ENCODE results near the gene LRGUK. TPM values are rescaled to one million over a fixed set of nuclear protein-coding genes. Genes with fewer than 3 reads are reported as not detected.

The LRGUK gene
- total and polyA plus RNA-seq, 12 donors = 0.15 to 0.47 (median 0.22) TPM; not detected in 5

DNA sequence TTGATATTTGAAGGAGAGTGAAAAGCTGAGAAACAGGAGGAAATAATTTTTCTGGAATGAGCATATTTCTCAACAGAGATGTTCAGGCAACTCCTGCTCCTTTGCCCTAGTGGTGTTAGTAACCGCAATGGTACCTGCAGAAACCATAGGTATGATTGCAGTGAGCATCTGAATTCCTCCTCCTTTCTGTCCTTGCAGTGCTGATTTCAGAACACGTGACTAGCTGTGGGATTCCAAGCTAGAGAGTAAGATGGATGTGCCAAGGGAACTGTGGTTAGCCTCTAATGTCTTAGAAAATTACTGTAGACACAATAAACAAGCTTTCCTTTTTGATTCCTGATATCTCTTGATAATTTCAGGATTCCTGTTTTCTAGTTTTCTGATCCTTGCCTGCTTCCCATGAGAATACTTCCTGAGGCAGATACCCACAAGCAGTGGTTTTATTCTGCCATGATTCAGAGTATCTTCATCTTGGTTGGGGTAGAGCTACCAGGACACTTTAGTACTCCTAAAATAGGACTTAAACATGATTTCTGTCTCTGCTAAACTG, 27.5 kb downstream of the LRGUK start:
- H3K4me3 ChIP-seq = no peak overlapping the region
- H3K27ac ChIP-seq = no peak overlapping the region
- H3K27me3 ChIP-seq = no peaks in the 10 kb centered on the region
- no peaks in the 10 kb centered on the region for H3K4me1 ChIP-seq
- DNase-seq (no peak), ATAC-seq (no peak)
- H3K36me3 ChIP-seq = no peaks in the 10 kb centered on the region
- intact Hi-C loops (cut with DNase I) = no loop called here
- peaks cover 0 to 18% (median 0%) of the 10 kb centered on the region in 11 donors for H3K9me3 ChIP-seq
- 67 to 85% methylated on average over 2 of the region's 2 CpGs for WGBS, 2 donors
- TF ChIP-seq, protein P1, sequence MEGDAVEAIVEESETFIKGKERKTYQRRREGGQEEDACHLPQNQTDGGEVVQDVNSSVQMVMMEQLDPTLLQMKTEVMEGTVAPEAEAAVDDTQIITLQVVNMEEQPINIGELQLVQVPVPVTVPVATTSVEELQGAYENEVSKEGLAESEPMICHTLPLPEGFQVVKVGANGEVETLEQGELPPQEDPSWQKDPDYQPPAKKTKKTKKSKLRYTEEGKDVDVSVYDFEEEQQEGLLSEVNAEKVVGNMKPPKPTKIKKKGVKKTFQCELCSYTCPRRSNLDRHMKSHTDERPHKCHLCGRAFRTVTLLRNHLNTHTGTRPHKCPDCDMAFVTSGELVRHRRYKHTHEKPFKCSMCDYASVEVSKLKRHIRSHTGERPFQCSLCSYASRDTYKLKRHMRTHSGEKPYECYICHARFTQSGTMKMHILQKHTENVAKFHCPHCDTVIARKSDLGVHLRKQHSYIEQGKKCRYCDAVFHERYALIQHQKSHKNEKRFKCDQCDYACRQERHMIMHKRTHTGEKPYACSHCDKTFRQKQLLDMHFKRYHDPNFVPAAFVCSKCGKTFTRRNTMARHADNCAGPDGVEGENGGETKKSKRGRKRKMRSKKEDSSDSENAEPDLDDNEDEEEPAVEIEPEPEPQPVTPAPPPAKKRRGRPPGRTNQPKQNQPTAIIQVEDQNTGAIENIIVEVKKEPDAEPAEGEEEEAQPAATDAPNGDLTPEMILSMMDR (IDR thresholded peaks at IDR 0.05) = no peak

GRCh38 chr7:134155206-134155605, 28.1 kb downstream of the LRGUK start:
- Histone ChIP-seq H3K27me3 (no peaks in the 10 kb centered on the region), H3K4me3 (no peak overlapping the region), H3K27ac (no peak overlapping the region), H3K36me3 (no peaks in the 10 kb centered on the region), H3K9me3 (peaks cover 0 to 18% (median 0%) of the 10 kb centered on the region in 11 donors), H3K4me1 (no peaks in the 10 kb centered on the region)
- 79 to 88% methylated on average over 2 of the region's 2 CpGs for WGBS, 2 donors
- no peak for DNase-seq
- intact Hi-C loops (cut with DNase I) = no loop called here
- TF ChIP-seq, protein P1 (IDR thresholded peaks at IDR 0.05) = no peak
- no peak for ATAC-seq

DNA sequence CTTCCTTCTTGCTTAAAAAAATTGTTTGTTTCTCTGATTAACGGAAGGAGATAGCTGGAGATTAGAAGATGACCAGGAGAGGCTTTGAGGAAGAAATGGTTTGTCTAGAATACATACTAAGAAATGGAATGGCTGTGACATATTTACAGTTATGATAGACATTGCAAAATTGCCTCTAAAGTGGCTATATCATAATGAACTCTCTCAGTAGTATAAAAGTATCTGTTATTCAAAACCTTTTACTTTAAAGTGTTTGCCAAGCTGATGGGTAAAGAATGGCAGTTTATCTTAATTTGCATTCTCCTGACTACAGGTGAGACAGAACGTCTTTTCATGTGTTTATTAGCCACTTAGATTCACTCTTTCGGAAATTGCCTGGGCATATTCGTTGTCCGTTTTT, 28.7 kb downstream of the LRGUK start:
- intact Hi-C loops (cut with DNase I) = no loop called here
- Histone ChIP-seq H3K36me3 (no peaks in the 10 kb centered on the region), H3K27ac (no peak overlapping the region), H3K27me3 (no peaks in the 10 kb centered on the region), H3K4me3 (no peak overlapping the region), H3K4me1 (no peaks in the 10 kb centered on the region), H3K9me3 (peaks cover 0 to 15% (median 0%) of the 10 kb centered on the region in 11 donors)
- 82 to 83% methylated on average over 5 of the region's 5 CpGs for WGBS, 2 donors
- ATAC-seq (no peak), DNase-seq (no peak)
- TF ChIP-seq, protein P1 (IDR thresholded peaks at IDR 0.05) = no peak

DNA sequence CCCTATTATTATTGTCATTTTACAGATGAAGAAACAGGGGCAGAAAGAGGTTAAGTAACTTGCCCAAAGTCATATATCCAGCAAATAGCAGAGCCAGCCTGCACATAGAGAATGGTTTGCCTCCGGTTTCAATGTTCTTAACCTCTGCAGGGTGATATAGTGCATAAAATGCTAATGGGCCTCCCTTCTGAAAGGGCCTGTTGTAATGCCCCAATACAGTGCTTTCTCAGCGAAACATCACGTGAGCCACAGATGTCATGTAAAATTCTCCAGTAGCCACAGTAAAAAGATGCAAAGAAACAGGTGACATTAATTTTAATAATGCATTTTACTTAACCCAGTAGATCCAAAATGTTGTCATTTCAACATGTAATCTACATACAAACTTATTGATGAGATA, 38.1 kb downstream of the LRGUK start:
- 91% methylated on average over 3 of the region's 3 CpGs for WGBS, 2 donors
- intact Hi-C loops (cut with DNase I) = no loop called here
- Histone ChIP-seq H3K36me3 (no peaks in the 10 kb centered on the region), H3K4me1 (no peaks in the 10 kb centered on the region), H3K27me3 (no peaks in the 10 kb centered on the region), H3K27ac (no peak overlapping the region), H3K9me3 (no peaks in the 10 kb centered on the region), H3K4me3 (no peak overlapping the region)
- TF ChIP-seq, protein P1 (IDR thresholded peaks at IDR 0.05) = no peak
- ATAC-seq (no peak), DNase-seq (no peak)
